Measurements from ENCODE around the gene PLEKHG4B.
"Not testable (repeated sequence)": the region's sequence is repeated elsewhere in the genome, so short reads cannot be mapped to it uniquely, and the experiment has no call there.

PLEKHG4B gene

DNA sequence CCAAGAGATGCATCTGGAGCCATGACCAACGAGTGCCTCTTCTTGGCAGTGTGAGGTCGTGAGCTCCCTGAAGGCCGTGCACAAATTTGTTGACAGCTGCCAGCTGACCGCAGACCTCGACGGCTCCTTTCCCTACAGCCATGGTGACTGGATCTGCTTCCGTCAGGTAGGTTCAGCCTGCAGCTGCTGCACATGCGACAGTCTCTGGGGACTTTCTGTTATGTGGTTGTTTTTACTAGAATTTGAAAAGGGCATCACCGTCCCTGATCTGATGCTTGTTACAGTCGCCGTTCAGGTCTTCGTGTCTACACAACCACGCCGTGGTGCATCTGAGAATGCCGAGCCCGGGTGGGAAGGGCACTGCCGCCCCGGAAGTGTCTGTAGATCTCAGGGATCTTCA lies 62.9 kb downstream of the PLEKHG4B start:
- in situ Hi-C loops (cut with MboI; ENCODE audit: low sequenced_read_pairs): no loop called here

GRCh38 chr5:155651-156410 lies 63.9 kb downstream of the PLEKHG4B start:
- in situ Hi-C loops (cut with MboI; ENCODE audit: low sequenced_read_pairs): no loop called here

GRCh38 chr5:156411-157072 lies 64.6 kb downstream of the PLEKHG4B start:
- in situ Hi-C loops (cut with MboI; ENCODE audit: low sequenced_read_pairs): no loop called here

GRCh38 chr5:157126-157715 lies 65.3 kb downstream of the PLEKHG4B start:
- in situ Hi-C loops (cut with MboI; ENCODE audit: low sequenced_read_pairs): no loop called here

GRCh38 chr5:157801-158200 lies 65.8 kb downstream of the PLEKHG4B start:
- in situ Hi-C loops (cut with MboI; ENCODE audit: low sequenced_read_pairs): no loop called here

DNA sequence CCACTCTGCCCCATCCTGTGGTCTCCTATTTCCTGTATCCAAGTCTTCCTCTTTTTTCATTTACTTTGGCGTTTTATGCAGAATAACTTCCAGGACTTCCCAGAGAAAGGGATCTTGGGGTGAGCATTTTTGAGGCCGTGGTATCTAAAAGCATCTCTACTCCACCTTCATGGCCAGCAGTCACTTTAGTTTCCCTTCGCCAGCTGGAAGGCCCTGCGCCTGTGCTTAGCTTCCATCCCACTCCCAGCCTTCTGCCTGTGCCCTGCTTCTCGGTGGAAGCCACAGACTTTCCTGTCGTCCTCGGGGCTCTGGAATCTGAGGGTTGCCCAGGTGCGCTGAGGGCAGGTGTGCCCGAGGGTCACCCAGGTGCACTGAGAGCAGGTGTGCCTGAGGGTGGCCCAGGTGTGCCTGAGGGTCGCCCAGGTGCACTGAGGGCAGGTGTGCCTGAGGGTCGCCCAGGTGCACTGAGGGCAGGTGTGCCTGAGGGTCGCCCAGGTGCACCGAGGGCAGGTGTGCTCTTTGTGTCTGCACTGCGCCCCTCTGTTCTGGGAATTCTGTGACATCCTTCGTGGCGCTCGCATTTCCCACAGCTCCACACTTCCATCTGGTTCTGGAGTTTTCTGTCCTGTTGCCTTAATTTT lies 67.0 kb downstream of the PLEKHG4B start:
- in situ Hi-C loops (cut with MboI; ENCODE audit: low sequenced_read_pairs): no loop called here

GRCh38 chr5:159448-160172 lies 67.6 kb downstream of the PLEKHG4B start:
- in situ Hi-C loops (cut with MboI; ENCODE audit: low sequenced_read_pairs): no loop called here

DNA sequence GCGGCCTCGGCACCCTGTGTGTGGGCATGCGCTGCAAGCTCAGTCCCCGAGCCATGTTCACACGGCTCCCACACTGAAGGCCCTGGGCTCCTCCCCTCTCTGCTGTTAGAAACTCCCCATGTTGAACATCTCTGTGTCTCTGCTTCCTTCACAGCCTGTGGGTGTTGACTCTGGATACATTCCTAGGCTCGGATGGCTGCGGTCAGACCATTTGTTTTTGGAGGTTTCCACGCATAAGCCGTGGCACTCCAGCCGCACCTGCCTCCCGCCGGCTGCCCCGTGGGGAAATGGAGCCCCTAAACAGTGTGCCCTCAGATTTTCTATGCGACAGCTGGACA lies 68.2 kb downstream of the PLEKHG4B start:
- in situ Hi-C loops (cut with MboI; ENCODE audit: low sequenced_read_pairs): no loop called here

- in situ Hi-C loops (cut with MboI; ENCODE audit: low sequenced_read_pairs): no loop called here
Observed at GRCh38 chr5:160921-161802, 69.2 kb downstream of the PLEKHG4B start.

- in situ Hi-C loops (cut with MboI; ENCODE audit: low sequenced_read_pairs): no loop called here
Observed at GRCh38 chr5:161803-162110, 69.8 kb downstream of the PLEKHG4B start.

- in situ Hi-C loops (cut with MboI; ENCODE audit: low sequenced_read_pairs): no loop called here
Observed at GRCh38 chr5:162190-162564, 70.2 kb downstream of the PLEKHG4B start.

DNA sequence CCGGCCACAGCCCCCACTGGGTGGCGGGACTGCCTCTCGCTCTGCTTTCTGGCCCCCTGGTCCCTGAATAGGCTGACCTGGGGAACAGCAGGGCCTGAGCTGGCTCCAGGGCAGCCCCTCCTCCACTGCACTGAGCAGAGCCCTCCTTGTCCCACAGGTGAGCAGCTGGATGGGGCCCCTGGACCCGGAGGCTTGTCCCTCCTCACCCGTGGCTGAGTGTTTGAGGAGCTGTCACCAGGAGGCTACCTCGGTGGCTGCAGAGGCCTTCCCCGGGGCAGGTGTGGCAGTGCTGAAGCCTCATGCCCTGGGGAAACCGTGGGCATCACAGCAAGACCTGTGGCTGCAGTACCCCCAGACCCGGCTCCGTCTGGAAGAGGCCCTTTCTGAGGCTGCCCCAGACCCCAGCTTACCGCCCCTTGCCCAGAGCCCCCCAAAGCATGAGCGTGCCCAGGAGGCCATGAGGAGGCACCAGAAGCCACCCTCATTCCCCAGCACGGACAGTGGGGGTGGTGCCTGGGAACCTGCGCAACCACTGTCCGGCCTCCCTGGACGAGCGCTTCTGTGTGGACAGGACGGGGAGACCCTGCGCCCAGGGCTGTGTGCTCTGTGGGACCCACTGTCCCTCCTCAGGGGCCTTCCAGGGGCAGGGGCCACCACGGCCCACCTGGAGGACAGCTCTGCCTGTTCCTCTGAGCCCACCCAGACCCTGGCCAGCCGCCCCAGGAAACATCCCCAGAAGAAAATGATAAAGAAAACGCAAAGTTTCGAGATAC lies 70.8 kb downstream of the PLEKHG4B start:
- in situ Hi-C loops (cut with MboI; ENCODE audit: low sequenced_read_pairs): no loop called here

DNA sequence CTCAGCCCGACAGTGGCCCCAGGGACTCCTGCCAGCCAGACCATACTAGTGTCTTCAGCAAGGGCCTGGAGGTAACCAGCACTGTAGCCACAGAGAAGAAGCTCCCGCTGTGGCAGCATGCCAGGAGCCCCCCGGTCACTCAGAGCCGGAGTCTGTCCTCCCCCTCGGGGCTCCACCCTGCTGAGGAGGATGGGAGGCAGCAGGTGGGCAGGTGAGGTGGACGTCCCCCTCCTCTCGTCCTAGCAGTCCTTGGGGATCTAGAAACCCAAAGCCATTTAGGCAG lies 71.3 kb downstream of the PLEKHG4B start:
- in situ Hi-C loops (cut with MboI; ENCODE audit: low sequenced_read_pairs): no loop called here

DNA sequence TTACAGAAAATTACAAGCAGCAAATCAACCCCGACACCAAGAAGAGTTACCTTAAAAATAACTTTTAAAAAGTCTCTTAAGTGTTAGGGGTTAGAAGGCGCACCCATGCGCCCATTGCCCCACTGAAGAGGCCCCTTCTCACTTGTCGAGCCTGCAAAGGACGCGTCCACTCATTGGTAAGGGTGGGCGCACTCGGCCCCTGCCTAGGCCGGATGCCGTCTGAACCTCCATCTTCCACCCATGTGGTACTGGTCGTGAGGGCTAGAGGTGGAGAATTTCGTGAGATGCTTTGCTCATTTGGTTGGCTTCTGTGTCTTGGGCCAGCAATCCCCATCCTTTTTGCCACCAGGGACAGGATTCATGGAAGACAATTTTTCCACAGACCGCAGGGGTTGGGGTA lies 71.9 kb downstream of the PLEKHG4B start:
- in situ Hi-C loops (cut with MboI; ENCODE audit: low sequenced_read_pairs): no loop called here

- in situ Hi-C loops (cut with MboI; ENCODE audit: low sequenced_read_pairs): no loop called here
Observed at GRCh38 chr5:164244-164643, 72.3 kb downstream of the PLEKHG4B start.

- in situ Hi-C loops (cut with MboI; ENCODE audit: low sequenced_read_pairs): not testable (repeated sequence)
Observed at GRCh38 chr5:164783-165182, 72.8 kb downstream of the PLEKHG4B start.

DNA sequence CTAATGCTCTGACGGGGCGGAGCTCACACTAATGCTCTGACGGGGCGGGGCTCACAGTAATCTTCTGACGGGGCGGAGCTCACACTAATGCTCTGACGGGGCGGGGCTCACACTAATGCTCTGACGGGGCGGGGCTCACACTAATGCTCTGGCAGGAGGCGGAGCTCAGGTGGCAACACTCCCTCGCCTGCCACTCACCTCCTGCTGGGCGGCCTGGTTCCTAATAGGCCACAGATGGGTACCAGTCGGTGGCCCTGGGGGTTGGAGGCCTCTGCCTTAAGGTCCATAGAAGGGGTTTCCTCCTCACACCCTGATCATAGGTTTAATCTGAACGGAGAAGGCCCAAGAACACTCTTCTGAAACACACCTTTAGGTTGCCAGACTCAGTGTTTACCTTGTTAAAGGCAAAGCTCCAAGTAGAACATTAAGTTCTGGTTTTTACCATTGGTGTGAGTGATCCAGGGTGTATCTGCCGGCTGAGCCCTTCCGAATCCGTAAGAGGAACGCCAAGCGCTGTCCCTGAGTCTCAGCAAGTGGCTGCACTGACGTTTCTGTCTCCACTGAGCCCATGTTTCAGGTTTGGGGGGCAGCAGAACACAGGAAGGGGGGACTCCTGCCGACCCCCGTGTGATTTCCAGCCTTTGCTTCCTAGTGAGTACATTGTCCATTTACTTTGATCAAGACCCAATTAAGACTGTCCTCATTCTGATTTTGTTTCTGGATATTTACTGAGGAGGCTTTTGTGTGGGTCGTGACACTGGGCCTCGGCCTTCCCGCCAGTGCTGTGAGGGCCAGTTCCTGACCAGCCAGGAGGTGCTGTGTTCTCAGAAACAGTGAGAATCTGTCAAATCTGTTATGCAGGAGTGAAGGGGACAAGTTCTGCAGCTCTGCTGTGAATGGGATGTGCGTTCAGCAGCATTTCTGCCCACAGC lies 74.7 kb downstream of the PLEKHG4B start:
- in situ Hi-C loops (cut with MboI; ENCODE audit: low sequenced_read_pairs): no loop called here

GRCh38 chr5:167511-167910 lies 75.5 kb downstream of the PLEKHG4B start:
- in situ Hi-C loops (cut with MboI; ENCODE audit: low sequenced_read_pairs): no loop called here

Data from HL-60/S4 treated with retinoic acid at 250 ng/mL for 4 days and 3 days (cell line).